ENCODE results near the gene ANKRD33B. TPM values are rescaled to one million over a fixed set of nuclear protein-coding genes. Genes with fewer than 3 reads are reported as not detected.

Gene ANKRD33B
- total and polyA plus RNA-seq, 9 of the 15 experiments (the other 6 are each of a cell fraction or from before 2014, with no cell fraction given), result 0.10 to 1.7 (median 0.40) TPM

GRCh38 chr5:10522224-10522611 lies 41.7 kb upstream of the ANKRD33B start:
- intact Hi-C loops (cut with micrococcal nuclease), result no loop called here
- Histone ChIP-seq H3K9me1 (ENCODE audit: control insufficient read depth, insufficient read depth, low read length) (no peaks in the 10 kb centered on the region), H4K20me1 (replicated peaks; ENCODE audit: control insufficient read depth, insufficient read depth, low read length) (no peaks in the 10 kb centered on the region), H3K27me3 (ENCODE audit: control insufficient read depth in 2 of 2, insufficient read depth in 2 of 2, low read length in 2 of 2) (peaks cover 17 to 42% of the 10 kb centered on the region in 2 experiments), H3K4me2 (ENCODE audit: insufficient read depth, low read length) (no peak overlapping the region), H2AFZ (ENCODE audit: low read depth, low read length) (no peak overlapping the region), H3K4me1 (replicated peaks in 1 of 2; ENCODE audit: control insufficient read depth in 2 of 2, insufficient read depth in 2 of 2, low read length in 2 of 2) (peaks cover 4 to 7% of the 10 kb centered on the region in 2 experiments; a peak in 4 of 5 replicates), H3K9ac (ENCODE audit: insufficient read depth in 1 of 2, low read depth in 2 of 2, low read length in 2 of 2) (no peak overlapping the region), H3K4me3 (no peak overlapping the region), H3K36me3 (ENCODE audit: control insufficient read depth, insufficient read depth, low read length) (no peaks in the 10 kb centered on the region), H3K27ac (ENCODE audit: extremely low read depth, low read depth, low read length) (no peak overlapping the region), H3K79me2 (ENCODE audit: control insufficient read depth, insufficient read depth, low read length) (no peaks in the 10 kb centered on the region), H3K9me3 (replicated peaks; ENCODE audit: control insufficient read depth, insufficient read depth, low read depth, low read length) (peaks cover 5% of the 10 kb centered on the region; the same call in 1 of the 2 replicates)
- CTCF ChIA-PET (ENCODE audit: low intra/inter-chr PET ratio), result no interaction called here
- DNase-seq (ENCODE audit: extremely low read depth in 1 of 4, low spot score in 3 of 4), result no peak
- ATAC-seq, result no peak
- FAIRE-seq, result no peak
- 32% methylated on average over 4 of the region's 4 CpGs for WGBS (ENCODE audit: insufficient coverage, low coverage, missing lambda C conversion rate)
- POLR2A ChIA-PET, result no interaction called here
- BruUV-seq (replicated peaks), result no TSS peak
- in situ Hi-C loops (cut with MboI), result no loop called here
- TF ChIP-seq ZNF584 (CRISPR knock-in tag; IDR thresholded peaks at IDR 0.05; ENCODE audit: low read depth) (no peak), MNT (conservative IDR thresholded peaks at IDR 0.05) (no peak), TRIM28 (IDR thresholded peaks at IDR 0.05) (peak; percentile 62; the same call in 1 of the 2 replicates), SMARCA5 (IDR thresholded peaks at IDR 0.05) (0 out of 2 replicates have a peak, but pooled peaks have one; percentile 37), KDM1A (IDR thresholded peaks at IDR 0.05) (peak; percentile 39 to 66; a peak in 3 of 4 replicates), ZC3H4 (CRISPR knock-in tag; IDR thresholded peaks at IDR 0.05; ENCODE audit: borderline replicate concordance) (no peak), CREB1 (IDR thresholded peaks at IDR 0.05) (no peak), CREB1 (CRISPR knock-in tag; IDR thresholded peaks at IDR 0.05) (no peak), BCOR (IDR thresholded peaks at IDR 0.05) (peak; percentile 92), RBM25 (IDR thresholded peaks at IDR 0.05; ENCODE audit: low read depth, low read length, severe bottlenecking) (peak; percentile 76), HDAC2 (IDR thresholded peaks at IDR 0.05) (peak; percentile 28; the same call in 1 of the 2 replicates), HMG20B (CRISPR knock-in tag; IDR thresholded peaks at IDR 0.05) (no peak), CHD4 (IDR thresholded peaks at IDR 0.05; ENCODE audit: insufficient read depth, insufficient replicate concordance, low read depth, low read length, poor library complexity, severe bottlenecking) (peak; percentile 73), MAFG (tag; conservative IDR thresholded peaks at IDR 0.05) (no peak), E2F1 (CRISPR knock-in tag; IDR thresholded peaks at IDR 0.05) (no peak), ZNF384 (IDR thresholded peaks at IDR 0.05; ENCODE audit: low read depth, low read length) (no peak), IRF2 (CRISPR knock-in tag; IDR thresholded peaks at IDR 0.05) (0 out of 2 replicates have a peak, but pooled peaks have one; percentile 12), POU5F1 (IDR thresholded peaks at IDR 0.05; ENCODE audit: borderline replicate concordance, low read depth, low read length, partially characterized antibody) (no peak), JUND (IDR thresholded peaks at IDR 0.05; ENCODE audit: borderline replicate concordance, low read depth, low read length) (no peak), JUND (tag; IDR thresholded peaks at IDR 0.05; ENCODE audit: borderline replicate concordance, low read depth, low read length) (no peak)

Data from K562 (cell line).